HCT116 (cell line): Measurements from ENCODE around the gene PCDHGC4.

Source experiments
- CEBPB ChIP-seq: IDR thresholded peaks from 2 replicates; pipeline ENCODE4 v1.6.1; 2012; ENCODE audit warnings: low read depth
- CTCF ChIP-seq, 3 experiments: fragments of 200-600 bp in 1 of 3; sonication (generic) in 1 of 3; IDR thresholded peaks in 2 of 3; conservative IDR thresholded peaks in 1 of 3; 2 replicates each; pipeline ENCODE4 v1.5.1; 2012 to 2017; ENCODE audit warnings: low read depth in 2 of 3, low read length in 2 of 3, antibody characterized with exemption in 1 of 3, borderline replicate concordance in 1 of 3, control low read depth in 1 of 3, mild to moderate bottlenecking in 1 of 3, mixed read lengths in 1 of 3, mixed run types in 1 of 3, moderate library complexity in 1 of 3; ENCODE audit not compliant: insufficient read depth in 1 of 3
- EGR1 ChIP-seq: IDR thresholded peaks from 2 replicates; pipeline ENCODE4 v1.6.1; 2012; ENCODE audit warnings: low read depth
- EZH2 ChIP-seq: fragments of 200-600 bp; sonication (generic); IDR thresholded peaks from 2 replicates; pipeline ENCODE4 v1.6.1; 2017; ENCODE audit warnings: antibody characterized with exemption, mixed run types
- EZH2phosphoT487 ChIP-seq: fragments of 200-600 bp; IDR thresholded peaks from 2 replicates; pipeline ENCODE4 v1.6.1; 2018; ENCODE audit warnings: antibody characterized with exemption, borderline replicate concordance
- JUND ChIP-seq: IDR thresholded peaks from 2 replicates; pipeline ENCODE4 v1.6.1; 2012
- POLR2A ChIP-seq: IDR thresholded peaks from 2 replicates; pipeline ENCODE4 v1.7.0; 2011; ENCODE audit warnings: borderline replicate concordance; ENCODE audit not compliant: insufficient read depth, insufficient read length; ENCODE audit errors: extremely low read depth
- POLR2AphosphoS5 ChIP-seq: IDR thresholded peaks from 2 replicates; pipeline ENCODE4 v1.6.1; 2011; ENCODE audit warnings: mild to moderate bottlenecking, low read depth, low read length, moderate library complexity
- RAD21 ChIP-seq: IDR thresholded peaks from 2 replicates; pipeline ENCODE4 v1.6.1; 2012; ENCODE audit warnings: low read depth, mild to moderate bottlenecking
- REST ChIP-seq: IDR thresholded peaks from 2 replicates; pipeline ENCODE4 v1.6.1; 2012; ENCODE audit warnings: low read depth
- SP1 ChIP-seq: IDR thresholded peaks from 2 replicates; pipeline ENCODE4 v1.6.1; 2012; ENCODE audit warnings: low read depth
- YY1 ChIP-seq: IDR thresholded peaks from 2 replicates; pipeline ENCODE4 v1.6.1; 2011; ENCODE audit warnings: low read length, low read depth, moderate library complexity, mild to moderate bottlenecking; ENCODE audit not compliant: insufficient replicate concordance; ENCODE audit errors: extremely low read depth
- ZFX ChIP-seq: fragments of 450-650 bp; IDR thresholded peaks from 2 replicates; pipeline ENCODE4 v1.6.1; 2017

GRCh38 chr5:141516672-141517025, 31.8 kb downstream of the PCDHGC4 start:
- TF ChIP-seq REST (no peak), CEBPB (no peak), CTCF (IDR thresholded peaks at IDR 0.05 in 2 of 3, conservative IDR thresholded peaks at IDR 0.05 in 1 of 3; ENCODE audit: borderline replicate concordance in 1 of 3, insufficient read depth in 1 of 3, low read depth in 2 of 3, low read length in 2 of 3) (no peak), POLR2AphosphoS5 (no peak), POLR2A (no peak), ZFX (no peak), EZH2 (no peak), EGR1 (no peak), SP1 (no peak), EZH2phosphoT487 (no peak), JUND (no peak), RAD21 (no peak), YY1 (no peak)
